Measurements from ENCODE around the gene TOM1L2.
A peak's percentile ranks its signal among the peaks of the same experiment; 100 is the strongest.

Gene TOM1L2

GRCh38 chr17:17930674-17931073 is 41.5 kb downstream of the TOM1L2 start:
- POLR2A ChIA-PET, result interaction anchor here (0.9 kb wide), 1 partner anchor 12 kb away, joined by 3 read pairs; no protein-coding TSS in a partner anchor
- TF ChIP-seq LEF1 (IDR thresholded peaks at IDR 0.05; ENCODE audit: borderline replicate concordance), result no peak
- TF ChIP-seq ZNF384 (IDR thresholded peaks at IDR 0.05), result no peak
- no peak for TF ChIP-seq SUZ12 (IDR thresholded peaks at IDR 0.05)
- TF ChIP-seq FOXM1 (IDR thresholded peaks at IDR 0.05; ENCODE audit: borderline replicate concordance), result no peak
- no peak for TF ChIP-seq NFRKB (IDR thresholded peaks at IDR 0.05)
- TF ChIP-seq FOXA1 (IDR thresholded peaks at IDR 0.05), result no peak
- no peak for DNase-seq (ENCODE audit: extremely low spot score)
- CTCF ChIA-PET, result no interaction called here

- TF ChIP-seq LEF1 (IDR thresholded peaks at IDR 0.05; ENCODE audit: borderline replicate concordance), result no peak
- no peak for TF ChIP-seq ARNT (IDR thresholded peaks at IDR 0.05)
- no peak for TF ChIP-seq FOXM1 (IDR thresholded peaks at IDR 0.05; ENCODE audit: borderline replicate concordance)
- no peak for TF ChIP-seq ZNF384 (IDR thresholded peaks at IDR 0.05)
- TF ChIP-seq BHLHE40 (IDR thresholded peaks at IDR 0.05; ENCODE audit: borderline replicate concordance), result no peak
- no peak for TF ChIP-seq SUZ12 (IDR thresholded peaks at IDR 0.05)
- TF ChIP-seq PKNOX1 (IDR thresholded peaks at IDR 0.05), result peak; percentile 63
- no peak for TF ChIP-seq NFRKB (IDR thresholded peaks at IDR 0.05)
- DNase-seq (ENCODE audit: extremely low spot score), result no peak
- ChIA-PET CTCF (interaction anchor here (1.3 kb wide), 1 partner anchor 11 kb away, joined by 5 read pairs; no protein-coding TSS in a partner anchor), POLR2A (no interaction called here)
These were observed 42.4 kb downstream of the TOM1L2 start for GRCh38 chr17:17929655-17930380.

DNA sequence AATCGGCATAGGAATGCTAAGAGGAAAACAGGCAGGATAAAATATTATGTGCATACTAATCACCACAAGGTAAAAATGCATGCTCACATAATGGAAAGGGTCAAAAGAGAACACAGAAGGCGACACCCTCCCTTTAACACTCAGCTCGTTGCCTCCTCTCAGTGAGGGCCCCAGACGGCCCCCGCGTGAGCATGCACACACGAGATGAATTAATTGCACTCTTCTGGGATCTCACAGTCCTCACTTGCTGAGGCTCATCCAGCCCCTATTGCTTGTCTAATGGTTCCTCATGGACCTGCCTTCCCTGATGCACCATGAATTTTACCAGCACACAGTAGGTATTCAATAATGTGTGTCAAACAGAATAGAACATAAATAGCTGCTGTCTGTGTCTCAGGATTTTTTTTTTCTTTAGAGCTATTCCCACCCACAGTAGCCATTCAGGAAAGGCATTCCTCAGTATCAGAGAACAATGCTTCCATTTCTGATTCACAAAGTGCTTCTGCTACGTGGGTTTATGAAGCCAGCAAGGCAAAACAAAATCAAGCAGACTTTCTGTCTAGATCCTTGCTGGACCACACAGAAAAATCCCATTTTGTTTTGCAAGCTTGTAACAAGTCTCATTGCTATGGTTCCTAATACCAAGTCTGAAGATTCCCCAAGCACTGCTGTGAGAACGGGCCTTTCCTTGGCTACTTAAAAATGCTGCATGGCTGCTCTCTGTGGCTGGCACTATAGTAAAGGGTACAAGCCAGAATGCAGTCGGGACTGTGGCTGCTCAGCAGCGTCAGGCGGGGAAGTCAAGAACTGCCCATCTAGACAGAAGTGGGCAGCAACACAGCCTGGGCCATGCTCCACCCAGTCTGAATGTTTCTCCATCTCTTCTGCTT is 43.6 kb downstream of the TOM1L2 start:
- ChIA-PET POLR2A (no interaction called here), CTCF (interaction anchor here (1.3 kb wide), 1 partner anchor 9 kb away, joined by 5 read pairs; no protein-coding TSS in a partner anchor)
- no peak for TF ChIP-seq FOXM1 (IDR thresholded peaks at IDR 0.05; ENCODE audit: borderline replicate concordance)
- no peak for TF ChIP-seq HDGF (IDR thresholded peaks at IDR 0.05; ENCODE audit: borderline replicate concordance)
- no peak for TF ChIP-seq L3MBTL2 (conservative IDR thresholded peaks at IDR 0.05)
- no peak for TF ChIP-seq CTBP1 (IDR thresholded peaks at IDR 0.05; ENCODE audit: borderline replicate concordance)
- TF ChIP-seq ZNF384 (IDR thresholded peaks at IDR 0.05), result no peak
- TF ChIP-seq ARNT (IDR thresholded peaks at IDR 0.05), result no peak
- no peak for TF ChIP-seq SP1 (IDR thresholded peaks at IDR 0.05)
- DNase-seq (ENCODE audit: extremely low spot score), result no peak

DNA sequence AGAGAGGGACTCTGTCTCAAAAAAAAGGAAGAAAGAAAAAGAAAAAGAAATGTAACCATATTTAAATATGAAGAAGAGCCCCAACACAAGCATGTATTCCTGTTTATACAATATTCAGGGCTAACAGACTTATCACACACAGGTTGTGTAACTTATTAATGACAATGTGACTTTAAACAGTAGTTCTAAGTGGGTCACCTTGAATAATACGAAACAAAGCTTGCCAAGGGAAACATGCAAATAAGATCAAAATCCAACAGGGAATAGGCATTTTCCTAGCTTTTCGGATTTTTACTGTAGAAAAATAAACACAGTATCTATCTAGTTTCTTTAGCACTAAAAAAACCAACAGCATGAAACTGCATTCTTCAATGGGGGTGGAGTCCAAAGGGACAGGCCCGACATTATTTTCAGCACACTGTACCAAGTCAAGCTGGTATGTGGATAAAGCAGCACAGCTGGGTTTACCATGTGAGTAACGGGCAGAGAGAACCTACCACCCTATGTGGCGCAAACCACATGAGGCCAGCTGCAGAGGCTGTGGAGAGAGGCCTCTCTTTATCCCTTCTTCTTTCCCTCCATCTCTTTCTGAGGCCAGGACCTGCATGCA is 45.3 kb downstream of the TOM1L2 start:
- no peak for DNase-seq (ENCODE audit: extremely low spot score)
- CTCF ChIA-PET, result interaction anchor here (0.6 to 1.2 kb wide), 2 partner anchors 9 to 200 kb away, joined by 4 read pairs; no protein-coding TSS in a partner anchor
- POLR2A ChIA-PET, result no interaction called here
- no peak for TF ChIP-seq L3MBTL2 (conservative IDR thresholded peaks at IDR 0.05)
- no peak for TF ChIP-seq CTBP1 (IDR thresholded peaks at IDR 0.05; ENCODE audit: borderline replicate concordance)
- TF ChIP-seq TARDBP (IDR thresholded peaks at IDR 0.05), result no peak

- POLR2A ChIA-PET, result interaction anchor here (1.2 kb wide), 1 partner anchor 46 kb away, joined by 3 read pairs; the partner anchor contains the start of genes DRC3 and TOM1L2
- TF ChIP-seq FOXK2 (IDR thresholded peaks at IDR 0.05) (no peak), SP1 (IDR thresholded peaks at IDR 0.05) (no peak), HDGF (IDR thresholded peaks at IDR 0.05; ENCODE audit: borderline replicate concordance) (no peak), LEF1 (IDR thresholded peaks at IDR 0.05; ENCODE audit: borderline replicate concordance) (no peak)
- CTCF ChIA-PET, result interaction anchor here (1.0 kb wide), 1 partner anchor 12 kb away, joined by 4 read pairs; no protein-coding TSS in a partner anchor
- no peak for DNase-seq (ENCODE audit: extremely low spot score)
These were observed 46.2 kb downstream of the TOM1L2 start for GRCh38 chr17:17926036-17926435.

GRCh38 chr17:17924857-17925250 is 47.3 kb downstream of the TOM1L2 start:
- ChIA-PET CTCF (interaction anchor here (0.7 to 1.2 kb wide), 2 partner anchors 10 to 108 kb away, joined by 3 read pairs; no protein-coding TSS in a partner anchor), POLR2A (interaction anchor here (1.2 kb wide), 1 partner anchor 48 kb away, joined by 3 read pairs; the partner anchor contains the start of genes DRC3 and TOM1L2)
- DNase-seq (ENCODE audit: extremely low spot score), result no peak
- TF ChIP-seq ELF4 (IDR thresholded peaks at IDR 0.05) (no peak), SP1 (IDR thresholded peaks at IDR 0.05) (no peak), PKNOX1 (IDR thresholded peaks at IDR 0.05) (no peak), CTBP1 (IDR thresholded peaks at IDR 0.05; ENCODE audit: borderline replicate concordance) (no peak), TARDBP (IDR thresholded peaks at IDR 0.05) (no peak), NFRKB (IDR thresholded peaks at IDR 0.05) (no peak), SUZ12 (IDR thresholded peaks at IDR 0.05) (no peak), ZNF384 (IDR thresholded peaks at IDR 0.05) (no peak), ARNT (IDR thresholded peaks at IDR 0.05) (no peak), FOXA1 (IDR thresholded peaks at IDR 0.05) (no peak), FOXM1 (IDR thresholded peaks at IDR 0.05; ENCODE audit: borderline replicate concordance) (no peak), BHLHE40 (IDR thresholded peaks at IDR 0.05; ENCODE audit: borderline replicate concordance) (no peak), LEF1 (IDR thresholded peaks at IDR 0.05; ENCODE audit: borderline replicate concordance) (no peak), L3MBTL2 (conservative IDR thresholded peaks at IDR 0.05) (no peak), FOXK2 (IDR thresholded peaks at IDR 0.05) (no peak), HDGF (IDR thresholded peaks at IDR 0.05; ENCODE audit: borderline replicate concordance) (no peak)
